NCI-H2171 treated with DMSO at 0.1 percent for 48 hours (cell line): ENCODE measurements around the gene SPEM1.

Experiments used
- DNase-seq: peaks from one replicate; lab custom pipeline; 2025; lab: John Stamatoyannopoulos, UW

The SPEM1 gene

GRCh38 chr17:7419819-7420610 is at the start of gene SPEM1:
Gene SPEM1 (plus strand): TSS chr17:7420324. CDS start chr17:7420385, 61 bp downstream.
- no peak for DNase-seq

- DNase-seq = no peak
These were observed 49.3 kb upstream of the SPEM1 start for GRCh38 chr17:7370853-7371252.

GRCh38 chr17:7374353-7374752 is 45.8 kb upstream of the SPEM1 start:
- DNase-seq = no peak

- DNase-seq = no peak
These were observed 41.0 kb upstream of the SPEM1 start for GRCh38 chr17:7379134-7379533.

DNA sequence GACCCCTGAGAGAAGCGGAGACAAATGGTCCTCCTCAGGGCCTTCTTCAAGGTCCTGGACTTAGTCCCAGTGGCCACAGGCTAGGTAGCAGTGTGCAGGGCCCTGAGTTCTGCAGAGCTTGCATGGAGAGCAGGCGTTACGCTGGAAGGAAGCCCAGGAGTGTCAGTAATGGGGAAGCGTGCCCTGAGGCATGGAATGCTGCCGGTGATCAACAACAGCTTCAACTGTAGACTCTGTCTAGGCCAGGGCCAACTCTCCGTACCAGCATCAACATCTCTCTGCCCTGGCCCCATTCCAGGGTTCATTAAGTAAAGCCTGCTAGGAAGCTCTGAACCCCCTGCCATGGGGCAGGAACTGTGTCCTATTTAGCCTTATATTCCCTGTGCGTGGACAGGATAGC is 39.8 kb upstream of the SPEM1 start:
- no peak for DNase-seq

- DNase-seq = no peak
These were observed 39.1 kb upstream of the SPEM1 start, which contains the start of gene TNK1 for GRCh38 chr17:7380855-7381683. Gene TNK1 (plus strand): TSS chr17:7381089. CDS start chr17:7382927, 1,838 bp downstream.

DNA sequence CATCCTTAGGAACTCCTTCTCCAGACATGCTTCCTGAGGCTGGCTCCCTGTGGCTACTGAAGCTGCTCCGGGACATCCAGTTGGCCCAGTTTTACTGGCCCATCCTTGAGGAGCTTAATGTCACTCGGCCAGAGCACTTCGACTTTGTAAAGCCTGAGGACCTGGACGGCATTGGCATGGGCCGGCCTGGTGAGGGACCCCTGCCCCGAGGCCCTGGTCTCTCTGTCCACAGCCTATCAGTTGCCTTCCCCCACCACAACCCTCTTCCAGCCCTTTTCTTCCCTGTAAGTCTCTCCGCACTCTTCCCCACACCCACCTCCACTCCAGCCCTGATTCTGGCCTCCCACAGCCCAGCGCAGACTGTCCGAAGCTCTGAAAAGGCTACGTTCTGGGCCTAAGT is 37.2 kb upstream of the SPEM1 start:
- no peak for DNase-seq

GRCh38 chr17:7383371-7383741 is 36.8 kb upstream of the SPEM1 start:
- no peak for DNase-seq

DNA sequence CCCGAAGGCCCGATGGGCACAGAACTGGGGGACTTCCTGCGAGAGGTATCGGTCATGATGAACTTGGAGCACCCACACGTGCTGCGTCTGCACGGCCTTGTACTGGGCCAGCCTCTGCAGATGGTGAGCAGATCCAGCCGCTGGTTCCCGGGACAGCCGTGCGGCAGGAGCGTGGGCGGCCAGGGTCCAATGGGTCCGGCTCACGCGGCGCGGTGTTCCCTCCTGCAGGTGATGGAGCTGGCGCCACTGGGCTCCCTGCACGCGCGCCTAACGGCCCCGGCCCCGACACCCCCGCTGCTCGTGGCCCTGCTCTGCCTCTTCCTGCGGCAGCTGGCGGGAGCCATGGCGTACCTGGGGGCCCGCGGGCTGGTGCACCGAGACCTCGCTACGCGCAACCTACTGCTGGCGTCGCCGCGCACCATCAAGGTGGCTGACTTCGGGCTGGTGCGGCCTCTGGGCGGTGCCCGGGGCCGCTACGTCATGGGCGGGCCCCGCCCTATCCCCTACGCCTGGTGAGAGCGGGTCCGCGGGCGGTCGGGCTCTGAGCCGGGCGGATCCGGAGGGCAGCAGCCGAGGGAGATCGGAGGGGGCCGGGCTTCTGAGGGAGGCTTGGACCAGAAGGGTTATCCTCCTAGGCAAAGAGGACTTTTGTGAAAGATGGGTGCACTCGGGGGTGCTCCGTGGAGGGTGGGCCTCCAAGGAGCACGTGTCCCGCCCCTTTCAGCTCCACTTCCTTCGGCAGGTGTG is 36.2 kb upstream of the SPEM1 start:
- DNase-seq = no peak

- no peak for DNase-seq
These were observed 35.5 kb upstream of the SPEM1 start for GRCh38 chr17:7384489-7385081.

GRCh38 chr17:7388856-7389255 is 31.3 kb upstream of the SPEM1 start:
- no peak for DNase-seq

DNA sequence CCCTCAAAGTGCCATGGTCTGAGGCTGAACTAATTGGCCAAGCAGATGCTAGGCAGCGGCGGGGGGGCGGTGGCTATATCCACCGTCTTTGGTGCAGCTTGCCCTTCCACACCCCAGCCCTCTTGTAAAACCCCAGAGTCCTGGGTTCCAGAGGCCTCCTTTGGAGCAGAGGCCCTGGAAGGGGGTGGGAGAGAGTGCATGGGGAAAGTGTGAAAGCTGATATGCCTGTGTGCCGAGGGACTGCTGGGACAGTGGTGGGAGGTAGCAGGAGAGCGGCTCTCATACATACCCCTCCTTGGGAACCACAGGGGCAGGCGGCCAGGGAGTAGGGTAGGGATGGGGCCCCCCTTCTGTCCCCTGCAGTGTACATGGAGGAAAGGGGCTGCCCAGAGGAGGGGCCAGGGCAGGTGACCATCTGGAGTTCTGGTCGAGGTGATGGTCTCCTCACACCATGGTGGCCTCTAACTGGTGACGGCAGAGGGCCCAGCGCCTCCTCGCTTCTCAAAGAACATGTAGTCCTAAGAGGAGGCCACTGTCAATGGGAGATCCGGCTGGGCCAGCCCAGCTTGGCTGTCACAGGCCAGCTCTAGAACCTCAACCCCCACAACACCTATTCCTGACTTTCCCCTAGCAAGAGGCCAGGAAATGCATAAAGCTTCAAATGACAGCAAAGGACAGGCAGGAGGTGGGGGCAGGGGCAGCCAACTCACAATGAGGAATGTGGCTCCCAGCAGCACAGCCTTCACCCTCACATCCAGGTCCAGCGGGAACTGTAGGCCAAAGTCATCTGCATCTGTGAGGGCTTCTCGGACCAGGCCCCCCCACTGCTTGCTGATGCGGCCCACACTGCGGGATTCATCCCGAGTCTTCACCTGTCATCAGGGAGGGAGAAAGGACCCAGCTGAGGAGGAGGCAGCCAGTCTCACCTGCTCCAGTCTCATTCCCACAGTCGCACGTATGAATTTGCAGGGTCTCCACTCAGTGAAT is 29.9 kb upstream of the SPEM1 start:
- no peak for DNase-seq

- DNase-seq = no peak
These were observed 28.8 kb upstream of the SPEM1 start for GRCh38 chr17:7391307-7391706.

DNA sequence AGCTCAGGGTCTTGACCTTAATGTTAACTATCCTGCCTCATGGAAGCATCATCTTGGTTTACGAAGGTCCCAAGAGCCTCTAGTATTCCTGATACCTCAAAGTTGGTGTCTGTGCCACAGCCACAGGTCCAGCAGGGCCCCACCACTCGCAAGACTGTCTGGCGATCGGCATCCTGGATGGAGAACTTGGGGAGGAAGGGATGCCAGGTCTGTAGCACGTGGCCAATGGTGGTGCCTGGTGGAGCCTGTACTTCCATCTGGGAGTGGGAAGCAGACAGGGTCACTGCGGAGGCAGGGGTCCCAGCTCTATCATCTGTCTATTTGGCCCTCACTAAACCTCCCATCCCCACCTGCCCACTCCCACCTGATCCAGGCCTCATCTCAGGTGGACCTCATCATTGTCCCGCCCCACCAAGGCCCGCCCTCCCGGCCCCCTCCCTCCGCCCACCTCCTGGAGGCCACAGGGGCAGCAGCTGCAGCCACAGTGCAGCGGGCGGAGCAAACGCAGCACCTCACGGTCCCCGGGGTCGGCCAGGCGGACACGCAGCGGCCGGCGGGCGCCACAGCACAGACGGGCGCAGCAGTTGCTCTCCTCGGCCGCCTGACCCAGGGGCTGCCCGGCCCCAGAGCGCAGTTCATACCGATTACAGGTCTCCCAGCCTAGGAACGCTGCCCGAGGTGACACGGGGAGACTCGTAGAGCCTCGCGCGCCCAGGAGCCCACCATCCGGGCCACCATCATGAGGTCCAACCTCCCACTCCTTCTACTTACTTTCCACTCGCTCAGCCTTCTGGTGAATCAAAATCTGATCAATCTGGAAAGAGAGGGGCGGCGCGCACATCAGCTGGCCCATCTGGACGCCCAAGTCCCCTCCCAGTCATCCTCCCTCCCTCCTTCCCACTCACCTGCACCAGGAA is 27.2 kb upstream of the SPEM1 start:
- DNase-seq = no peak

DNA sequence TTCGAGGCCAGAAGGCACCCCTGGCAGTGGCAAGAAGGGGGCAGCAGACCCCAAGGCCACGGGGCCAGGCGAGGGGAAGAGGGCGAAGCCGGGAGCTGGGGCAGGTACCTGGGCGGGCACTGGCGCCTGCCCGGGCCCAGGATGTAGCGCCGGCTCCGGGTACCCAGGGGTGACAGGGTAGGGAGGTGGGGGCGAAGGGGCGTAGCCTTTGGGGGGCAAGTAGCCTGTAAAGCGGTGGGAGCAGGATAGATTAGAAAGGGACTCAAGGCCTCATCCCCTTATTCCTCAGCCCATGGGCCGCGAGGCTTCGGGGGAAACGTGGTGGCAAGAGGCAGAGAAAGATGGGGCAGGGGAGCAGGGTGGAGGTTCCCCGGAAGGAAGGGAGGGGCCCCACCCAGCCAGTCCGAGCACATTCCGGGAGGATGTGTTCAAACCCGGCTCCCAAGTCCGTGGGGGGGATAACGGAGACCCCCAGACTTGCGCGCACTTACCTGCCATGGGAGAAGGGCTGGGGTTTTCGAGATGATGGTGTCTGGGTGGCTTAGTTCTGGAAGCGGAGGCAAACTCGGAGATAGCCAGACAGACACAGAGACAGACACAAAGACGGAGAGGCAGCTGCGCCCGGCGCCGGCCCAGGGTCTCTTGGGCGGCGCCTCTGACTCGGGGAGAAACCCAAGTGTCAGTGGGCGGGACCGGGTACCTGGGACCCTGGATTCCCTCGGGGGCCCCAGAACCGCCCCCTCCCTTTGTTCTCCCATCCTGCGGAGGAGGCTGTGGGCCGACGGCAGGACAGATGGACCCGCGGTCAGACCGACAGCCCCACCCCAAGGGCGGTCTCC is 26.3 kb upstream of the SPEM1 start:
- peak; percentile 71 for DNase-seq

DNA sequence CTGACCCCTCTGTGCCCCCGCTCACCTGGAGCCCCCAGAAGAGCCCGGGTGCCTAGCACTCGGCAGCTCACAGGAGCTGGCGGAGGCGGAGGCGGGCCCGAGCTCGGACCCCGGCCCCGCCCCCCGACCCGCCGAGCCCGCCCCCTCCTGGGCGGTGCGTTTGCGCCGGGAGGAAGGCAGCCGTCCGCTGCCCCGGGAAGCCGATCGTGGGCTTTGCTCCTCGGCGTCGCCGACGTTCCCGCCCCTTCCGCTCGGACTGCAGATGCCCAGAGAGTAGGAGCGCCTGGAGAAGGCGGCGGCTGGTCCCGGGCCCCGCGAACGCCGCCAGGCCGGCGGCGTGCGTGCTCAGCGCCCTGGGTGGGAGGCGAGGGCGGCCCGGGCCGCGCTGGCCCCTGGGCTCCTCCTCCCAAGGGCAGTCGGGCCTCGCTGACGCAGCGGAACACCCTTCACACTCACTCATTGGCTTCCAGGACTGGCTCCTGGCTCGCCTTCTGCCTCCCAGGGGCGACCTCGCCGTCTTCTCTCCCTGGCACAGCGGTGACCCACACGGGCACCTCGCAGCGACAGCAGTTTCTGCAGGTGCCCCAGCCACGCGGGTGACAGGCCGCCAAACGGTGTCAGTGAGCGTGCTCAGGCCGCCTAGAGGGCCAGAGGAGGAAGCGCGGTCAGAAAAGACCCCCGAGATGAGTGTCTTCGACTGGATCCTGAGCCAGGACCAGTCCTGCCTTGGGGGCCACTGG is 25.5 kb upstream of the SPEM1 start, which contains the start of gene PLSCR3:
TSS of gene PLSCR3 (minus strand) at position 74 of the 740 bp plus-strand sequence. CDS start 415 bp downstream, outside the sequence.
- DNase-seq = peak; percentile 78

- no peak for DNase-seq
These were observed 24.0 kb upstream of the SPEM1 start for GRCh38 chr17:7396147-7396546.

- DNase-seq = no peak
These were observed 21.5 kb upstream of the SPEM1 start for GRCh38 chr17:7398612-7399011.
